K562 (cell line): Measurements from ENCODE around the gene SERINC3.

Experiments used
- CTCF ChIP-seq, 3 experiments: IDR thresholded peaks in 2 of 3; conservative IDR thresholded peaks in 1 of 3; 2 replicates each; pipeline ENCODE4 v1.5.1; 2011 to 2012; ENCODE audit warnings: low read length in 3 of 3, mild to moderate bottlenecking in 3 of 3, control low read depth in 2 of 3, improper control_type of control experiment in 1 of 3, inconsistent platforms in 1 of 3, low read depth in 1 of 3, mixed read lengths in 1 of 3, moderate library complexity in 1 of 3; ENCODE audit not compliant: insufficient read depth in 2 of 3
- NCOA4 ChIP-seq: fragments of 450-650 bp; IDR thresholded peaks from 2 replicates; pipeline ENCODE4 v1.6.1; 2018; ENCODE audit warnings: mild to moderate bottlenecking; ENCODE audit not compliant: partially characterized antibody

- TF ChIP-seq CTCF (IDR thresholded peaks at IDR 0.05 in 2 of 3, conservative IDR thresholded peaks at IDR 0.05 in 1 of 3; ENCODE audit: insufficient read depth in 2 of 3, low read depth in 1 of 3, low read length in 3 of 3) (no peak), NCOA4 (no peak)
These were observed 49.6 kb upstream of the SERINC3 start for GRCh38 chr20:44571362-44571988.
